Measurements from ENCODE around the gene DNAJB8. TPM values are rescaled to one million over a fixed set of nuclear protein-coding genes. Genes with fewer than 3 reads are reported as not detected.

Gene DNAJB8
- total RNA-seq, 1 donor from 2014 or later, result not detected

DNA sequence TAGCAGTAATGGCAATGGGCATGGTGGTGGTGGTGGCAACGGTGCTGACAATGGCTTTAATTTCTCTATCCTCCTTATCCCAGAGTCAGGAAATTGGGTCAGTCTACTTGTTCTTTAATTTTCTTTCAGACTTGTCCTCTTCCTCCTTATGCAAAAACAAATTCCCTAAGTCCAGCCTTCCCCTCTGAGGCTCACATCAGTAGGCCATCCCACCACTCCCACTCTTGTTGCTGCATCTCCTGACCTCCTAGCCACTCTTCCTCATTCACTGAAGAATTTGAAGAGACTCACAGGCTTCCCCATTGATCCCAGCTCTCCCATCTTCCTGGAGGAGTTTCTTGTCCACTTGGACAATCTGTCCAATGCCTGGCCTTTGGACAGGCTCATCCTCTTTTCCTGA is 19.9 kb downstream of the DNAJB8 start:
- peaks cover 7% of the 10 kb centered on the region for H3K4me1 Mint-ChIP-seq (ENCODE audit: low read depth, unreplicated experiment)
- no peak overlapping the region for H3K4me3 Mint-ChIP-seq (ENCODE audit: unreplicated experiment)
- peaks cover 2% of the 10 kb centered on the region for H3K9me3 ChIP-seq (ENCODE audit: insufficient read depth, low read depth, low read length)
- H3K27ac Mint-ChIP-seq (ENCODE audit: unreplicated experiment), result no peak overlapping the region
- peaks cover 61% of the 10 kb centered on the region for H3K27me3 Mint-ChIP-seq (ENCODE audit: low read depth, unreplicated experiment)
- no peak overlapping the region for H3K9ac ChIP-seq (ENCODE audit: low read length)
- no peak overlapping the region for H3K4me2 ChIP-seq (ENCODE audit: low read length)
- FAIRE-seq (no peak), DNase-seq (ENCODE audit: low read depth) (no peak)
- H3K36me3 Mint-ChIP-seq (ENCODE audit: low read depth, unreplicated experiment), result peaks cover 2% of the 10 kb centered on the region
- H3K27ac ChIP-seq (ENCODE audit: low read depth, low read length), result no peak overlapping the region
- TF ChIP-seq, protein P1, sequence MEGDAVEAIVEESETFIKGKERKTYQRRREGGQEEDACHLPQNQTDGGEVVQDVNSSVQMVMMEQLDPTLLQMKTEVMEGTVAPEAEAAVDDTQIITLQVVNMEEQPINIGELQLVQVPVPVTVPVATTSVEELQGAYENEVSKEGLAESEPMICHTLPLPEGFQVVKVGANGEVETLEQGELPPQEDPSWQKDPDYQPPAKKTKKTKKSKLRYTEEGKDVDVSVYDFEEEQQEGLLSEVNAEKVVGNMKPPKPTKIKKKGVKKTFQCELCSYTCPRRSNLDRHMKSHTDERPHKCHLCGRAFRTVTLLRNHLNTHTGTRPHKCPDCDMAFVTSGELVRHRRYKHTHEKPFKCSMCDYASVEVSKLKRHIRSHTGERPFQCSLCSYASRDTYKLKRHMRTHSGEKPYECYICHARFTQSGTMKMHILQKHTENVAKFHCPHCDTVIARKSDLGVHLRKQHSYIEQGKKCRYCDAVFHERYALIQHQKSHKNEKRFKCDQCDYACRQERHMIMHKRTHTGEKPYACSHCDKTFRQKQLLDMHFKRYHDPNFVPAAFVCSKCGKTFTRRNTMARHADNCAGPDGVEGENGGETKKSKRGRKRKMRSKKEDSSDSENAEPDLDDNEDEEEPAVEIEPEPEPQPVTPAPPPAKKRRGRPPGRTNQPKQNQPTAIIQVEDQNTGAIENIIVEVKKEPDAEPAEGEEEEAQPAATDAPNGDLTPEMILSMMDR (IDR thresholded peaks at IDR 0.05; ENCODE audit: insufficient read depth, low read depth, low read length), result no peak
- H3K79me2 ChIP-seq (ENCODE audit: insufficient read depth, low read length), result no peaks in the 10 kb centered on the region
- peaks cover 26% of the 10 kb centered on the region for H3K9me3 Mint-ChIP-seq (ENCODE audit: unreplicated experiment)
- no peaks in the 10 kb centered on the region for H3K4me1 ChIP-seq (ENCODE audit: insufficient read depth, low read length)
- no peaks in the 10 kb centered on the region for H4K20me1 ChIP-seq (ENCODE audit: insufficient read depth, low read length)
- no peaks in the 10 kb centered on the region for H3K36me3 ChIP-seq (ENCODE audit: insufficient read depth, low read length)
- no peak overlapping the region for H2AFZ ChIP-seq (ENCODE audit: low read depth, low read length)
- H3K4me3 ChIP-seq (ENCODE audit: insufficient read depth, low read depth, low read length), result no peak overlapping the region
- H3K27me3 ChIP-seq (ENCODE audit: insufficient read depth, low read length), result peaks cover 27% of the 10 kb centered on the region

DNA sequence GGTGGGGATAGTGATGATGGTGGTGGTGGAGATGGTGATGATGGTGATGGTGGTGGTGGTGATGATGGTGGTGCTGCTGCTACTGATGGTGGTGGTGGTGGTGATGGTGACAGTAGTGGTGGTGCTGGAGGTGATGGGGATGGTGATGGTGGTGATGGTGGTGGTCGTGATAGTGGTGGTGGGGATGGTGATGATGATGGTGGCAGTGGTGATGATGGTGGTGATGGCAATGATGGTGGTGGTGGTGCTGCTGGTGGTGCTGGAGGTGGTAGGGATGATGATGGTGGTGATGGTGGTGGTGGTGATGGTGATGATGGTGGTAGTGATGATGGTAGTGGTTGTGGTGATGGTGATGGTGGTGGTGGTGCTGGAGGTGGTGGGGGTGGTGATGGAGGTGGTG is 21.3 kb downstream of the DNAJB8 start:
- Histone ChIP-seq H3K4me2 (ENCODE audit: low read length) (no peak overlapping the region), H3K27ac (ENCODE audit: low read depth, low read length) (no peak overlapping the region), H4K20me1 (ENCODE audit: insufficient read depth, low read length) (no peaks in the 10 kb centered on the region), H3K9ac (ENCODE audit: low read length) (no peak overlapping the region), H2AFZ (ENCODE audit: low read depth, low read length) (no peak overlapping the region), H3K4me3 (ENCODE audit: insufficient read depth, low read depth, low read length) (no peak overlapping the region), H3K4me1 (ENCODE audit: insufficient read depth, low read length) (no peaks in the 10 kb centered on the region), H3K79me2 (ENCODE audit: insufficient read depth, low read length) (no peaks in the 10 kb centered on the region), H3K36me3 (ENCODE audit: insufficient read depth, low read length) (no peaks in the 10 kb centered on the region), H3K27me3 (ENCODE audit: insufficient read depth, low read length) (peaks cover 25% of the 10 kb centered on the region), H3K9me3 (ENCODE audit: insufficient read depth, low read depth, low read length) (peaks cover 2% of the 10 kb centered on the region)
- TF ChIP-seq EZH2 (IDR thresholded peaks at IDR 0.05; ENCODE audit: insufficient read depth, low read length), result no peak
- TF ChIP-seq, protein P1 (IDR thresholded peaks at IDR 0.05; ENCODE audit: insufficient read depth, low read depth, low read length), result no peak
- Mint-ChIP-seq H3K27ac (ENCODE audit: unreplicated experiment) (no peak overlapping the region), H3K9me3 (ENCODE audit: unreplicated experiment) (peaks cover 23% of the 10 kb centered on the region), H3K27me3 (ENCODE audit: low read depth, unreplicated experiment) (peaks cover 60% of the 10 kb centered on the region), H3K4me1 (ENCODE audit: low read depth, unreplicated experiment) (peaks cover 7% of the 10 kb centered on the region), H3K4me3 (ENCODE audit: unreplicated experiment) (no peak overlapping the region), H3K36me3 (ENCODE audit: low read depth, unreplicated experiment) (peaks cover 2% of the 10 kb centered on the region)
- no peak for DNase-seq (ENCODE audit: low read depth)
- no peak for FAIRE-seq

DNA sequence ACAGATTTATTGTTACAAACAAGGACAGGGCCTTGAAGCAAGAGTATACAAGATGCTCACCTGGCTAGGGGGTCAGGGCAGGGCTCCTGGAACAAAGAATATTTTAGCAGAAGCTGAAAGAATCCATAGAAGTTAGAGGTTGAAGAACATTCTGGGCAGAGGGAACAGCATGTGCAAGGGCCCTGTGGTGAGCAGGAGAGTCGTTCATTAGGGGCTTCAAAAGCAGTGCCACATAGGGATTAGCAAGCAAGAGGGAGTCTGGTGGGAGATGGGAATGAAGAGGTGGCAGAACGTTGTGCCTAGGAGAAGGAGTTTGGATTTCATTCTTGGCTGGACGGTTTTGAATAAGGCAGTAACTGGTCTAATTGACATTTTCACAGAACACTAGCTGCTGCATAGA is 22.9 kb downstream of the DNAJB8 start:
- Histone ChIP-seq H2AFZ (ENCODE audit: low read depth, low read length) (no peak overlapping the region), H3K27ac (ENCODE audit: low read depth, low read length) (no peak overlapping the region), H3K4me3 (ENCODE audit: insufficient read depth, low read depth, low read length) (no peak overlapping the region), H3K4me1 (ENCODE audit: insufficient read depth, low read length) (no peaks in the 10 kb centered on the region), H3K9me3 (ENCODE audit: insufficient read depth, low read depth, low read length) (peaks cover 2% of the 10 kb centered on the region), H3K27me3 (ENCODE audit: insufficient read depth, low read length) (peaks cover 28% of the 10 kb centered on the region), H4K20me1 (ENCODE audit: insufficient read depth, low read length) (no peaks in the 10 kb centered on the region), H3K79me2 (ENCODE audit: insufficient read depth, low read length) (no peaks in the 10 kb centered on the region), H3K4me2 (ENCODE audit: low read length) (no peak overlapping the region), H3K9ac (ENCODE audit: low read length) (no peak overlapping the region), H3K36me3 (ENCODE audit: insufficient read depth, low read length) (no peaks in the 10 kb centered on the region)
- Mint-ChIP-seq H3K4me1 (ENCODE audit: low read depth, unreplicated experiment) (peaks cover 5% of the 10 kb centered on the region), H3K36me3 (ENCODE audit: low read depth, unreplicated experiment) (peaks cover 2% of the 10 kb centered on the region), H3K27me3 (ENCODE audit: low read depth, unreplicated experiment) (peaks cover 66% of the 10 kb centered on the region), H3K9me3 (ENCODE audit: unreplicated experiment) (peaks cover 15% of the 10 kb centered on the region), H3K4me3 (ENCODE audit: unreplicated experiment) (no peak overlapping the region), H3K27ac (ENCODE audit: unreplicated experiment) (no peak overlapping the region)
- FAIRE-seq (no peak), DNase-seq (ENCODE audit: low read depth) (no peak)
- no peak for TF ChIP-seq EZH2 (IDR thresholded peaks at IDR 0.05; ENCODE audit: insufficient read depth, low read length)
- TF ChIP-seq, protein P1 (IDR thresholded peaks at IDR 0.05; ENCODE audit: insufficient read depth, low read depth, low read length), result no peak
